HCT116 (cell line): ENCODE measurements around the gene VEGFA. TPM values are rescaled to one million over a fixed set of nuclear protein-coding genes. Genes with fewer than 3 reads are reported as not detected.

ENCODE experiments used
- ATAC-seq: fragments of 200-7000 bp; cut with Tn5 transposase; 2 replicates; pipeline ENCODE4 v1.9.1; 2020; ENCODE audit warnings: mild to moderate bottlenecking, moderate library complexity
- BruUV-seq: library from RNA; stranded (reverse); fragments of 400-500 nt; replicated peaks from 2 replicates; lab custom pipeline; 2021; lab: Mats Ljungman, UMichigan
- CTCF ChIA-PET: fragments of 300-600 bp; sonication (Branson Sonifier 250); formaldehyde crosslinking; loops from one replicate; lab custom pipeline; 2021; ENCODE audit warnings: antibody characterized with exemption; lab: Charles Lee
- POLR2A ChIA-PET: fragments of 300-600, 350-600 bp; sonication (Branson Sonifier 250); formaldehyde crosslinking; loops from one replicate; lab custom pipeline; 2021; ENCODE audit warnings: antibody characterized with exemption; lab: Charles Lee
- RAD21 ChIA-PET, 2 experiments: fragments of 300-600 bp; sonication (Branson Sonifier 250); formaldehyde crosslinking; loops; one replicate each; lab custom pipeline; 2023; ENCODE audit warnings: low total read pairs in 2 of 2; ENCODE audit not compliant: uncharacterized antibody in 2 of 2, unreplicated experiment in 2 of 2, low non-redundant PET in 1 of 2; lab: Charles Lee
- DNase-seq: peaks from one replicate; pipeline ENCODE4 v3.0.0-alpha.2; 2010; ENCODE audit warnings: low read depth, low spot score
- H2AFZ ChIP-seq: fragments of 200-600 bp; shearing (Covaris generic), sonication (generic); 2 replicates; pipeline ENCODE4 v1.6.1; 2017; ENCODE audit warnings: low read depth, mixed run types, mixed read lengths, antibody characterized with exemption, low read length; ENCODE audit not compliant: poor library complexity, severe bottlenecking
- H3K27ac ChIP-seq: 2 replicates; pipeline ENCODE4 v1.5.1; 2012; ENCODE audit warnings: low read depth, low read length
- H3K27me3 ChIP-seq: fragments of 200-600 bp; sonication (generic); 2 replicates; pipeline ENCODE4 v1.6.1; 2016; ENCODE audit warnings: mixed run types, low read length, mixed read lengths; ENCODE audit not compliant: insufficient read depth
- H3K36me3 ChIP-seq, 2 experiments: fragments of 200-500 bp in 1 of 2; fragments of 200-600 bp in 1 of 2; sonication (Bioruptor generic) in 1 of 2; sonication (generic) in 1 of 2; 2 replicates each; pipeline versions ENCODE4 v1.5.1 to v1.6.1; 2014 to 2016; ENCODE audit warnings: low read length in 2 of 2, inconsistent platforms in 1 of 2, mixed read lengths in 1 of 2, mixed run types in 1 of 2; ENCODE audit not compliant: insufficient read depth in 2 of 2, control insufficient read depth in 1 of 2
- H3K4me1 ChIP-seq, 2 experiments: fragments of 200-600 bp in 1 of 2; sonication (generic) in 1 of 2; 2 replicates each; pipeline versions ENCODE4 v1.5.1 to v1.6.1; 2012 to 2017; ENCODE audit warnings: low read length in 2 of 2, inconsistent platforms in 1 of 2, mild to moderate bottlenecking in 1 of 2, mixed read lengths in 1 of 2, mixed run types in 1 of 2, moderate library complexity in 1 of 2; ENCODE audit not compliant: insufficient read depth in 2 of 2, control insufficient read depth in 1 of 2
- H3K4me2 ChIP-seq: fragments of 200-600 bp; sonication (generic); 2 replicates; pipeline ENCODE4 v1.6.1; 2017; ENCODE audit warnings: mixed run types, low read length, mixed read lengths
- H3K4me3 ChIP-seq, 2 experiments: fragments of 200-600 bp in 1 of 2; sonication (generic) in 1 of 2; replicated peaks in 1 of 2; 2 replicates each; pipeline ENCODE4 v1.5.1; 2011 to 2016; ENCODE audit warnings: low read length in 2 of 2, control low read depth in 1 of 2, low read depth in 1 of 2, mild to moderate bottlenecking in 1 of 2, mixed read lengths in 1 of 2, mixed run types in 1 of 2
- H3K79me2 ChIP-seq: fragments of 200-600 bp; sonication (generic); 2 replicates; pipeline ENCODE4 v1.6.1; 2017; ENCODE audit warnings: mild to moderate bottlenecking, mixed run types, low read length, moderate library complexity, mixed read lengths; ENCODE audit not compliant: insufficient read depth
- H3K9ac ChIP-seq: fragments of 200-600 bp; sonication (generic); 2 replicates; pipeline ENCODE4 v1.6.1; 2016; ENCODE audit warnings: low read length, mixed read lengths
- H3K9me2 ChIP-seq: fragments of 200-600 bp; sonication (generic), shearing (Covaris generic); 2 replicates; pipeline ENCODE4 v1.6.1; 2017; ENCODE audit warnings: mixed run types, mild to moderate bottlenecking, moderate library complexity; ENCODE audit not compliant: insufficient read depth
- H3K9me3 ChIP-seq, 2 experiments: fragments of 200-500 bp in 1 of 2; fragments of 200-600 bp in 1 of 2; sonication (Bioruptor generic) in 1 of 2; sonication (generic) in 1 of 2; 2 replicates each; pipeline ENCODE4 v1.6.1; 2014 to 2017; ENCODE audit warnings: low read length in 2 of 2, mixed read lengths in 2 of 2, inconsistent platforms in 1 of 2, low read depth in 1 of 2, mild to moderate bottlenecking in 1 of 2, mixed run types in 1 of 2, moderate library complexity in 1 of 2; ENCODE audit not compliant: control insufficient read depth in 1 of 2, insufficient read depth in 1 of 2
- H4K20me1 ChIP-seq: fragments of 200-600 bp; sonication (generic), shearing (Covaris generic); 2 replicates; pipeline ENCODE4 v1.6.1; 2017; ENCODE audit warnings: mixed run types, mild to moderate bottlenecking, moderate library complexity; ENCODE audit not compliant: insufficient read depth
- POLR2AphosphoS5 ChIP-seq: IDR thresholded peaks from 2 replicates; pipeline ENCODE4 v1.6.1; 2011; ENCODE audit warnings: mild to moderate bottlenecking, low read depth, low read length, moderate library complexity
- RAD21 ChIP-seq: IDR thresholded peaks from 2 replicates; pipeline ENCODE4 v1.6.1; 2012; ENCODE audit warnings: low read depth, mild to moderate bottlenecking
- YY1 ChIP-seq: IDR thresholded peaks from 2 replicates; pipeline ENCODE4 v1.6.1; 2011; ENCODE audit warnings: low read length, low read depth, moderate library complexity, mild to moderate bottlenecking; ENCODE audit not compliant: insufficient replicate concordance; ENCODE audit errors: extremely low read depth
- ZFX ChIP-seq: fragments of 450-650 bp; IDR thresholded peaks from 2 replicates; pipeline ENCODE4 v1.6.1; 2017
- intact Hi-C: fragments of 100-400 bp; cut with micrococcal nuclease; formaldehyde crosslinking; loops from 2 replicates; pipeline ENCODE4 v1.10.0; 2022
- total RNA-seq: library from RNA; stranded (reverse); gene quantifications from one replicate; pipeline ENCODE4 v1.2.1, GENCODE V29; 2021; ENCODE audit not compliant: unreplicated experiment

The VEGFA gene
- total RNA-seq, 1 experiment from 2014 or later, result 112 TPM

GRCh38 chr6:43771210-43771857 lies 1.3 kb downstream of the VEGFA start:
- ChIA-PET CTCF (interaction anchor here (0.9 to 4.5 kb wide), 4 partner anchors 18 to 308 kb away, joined by 3 to 51 read pairs (median 19); no protein-coding TSS in a partner anchor), POLR2A (interaction anchor here (1.1 to 2.4 kb wide), 6 partner anchors 12 to 229 kb away, joined by 3 to 13 read pairs (median 6); no protein-coding TSS in a partner anchor), RAD21 (interaction anchor here in 1 of 2 experiments (2.0 kb wide), 1 partner anchor 303 kb away, joined by 11 read pairs; no protein-coding TSS in a partner anchor)
- Histone ChIP-seq H3K9me2 (no peaks in the 10 kb centered on the region), H3K27me3 (no peaks in the 10 kb centered on the region), H3K4me2 (peak overlapping the region; percentile 88), H4K20me1 (no peaks in the 10 kb centered on the region), H3K79me2 (peaks cover 61% of the 10 kb centered on the region), H3K27ac (peak overlapping the region; percentile 95), H2AFZ (no peak overlapping the region), H3K36me3 (peaks cover 6 to 9% of the 10 kb centered on the region in 2 experiments; a peak in 3 of 4 replicates), H3K4me1 (peaks cover 38 to 50% of the 10 kb centered on the region in 2 experiments), H3K4me3 (peak overlapping the region; percentile 93), H3K9ac (peak overlapping the region; percentile 89), H3K9me3 (no peaks in the 10 kb centered on the region)
- DNase-seq, result no peak
- no TSS peak for BruUV-seq
- intact Hi-C loops, result loop anchor here (5.0 kb wide), 2 partner anchors 66 to 144 kb away; partner anchors contain the start of gene GTPBP2
- TF ChIP-seq ZFX (peak; percentile 89), YY1 (no peak), POLR2AphosphoS5 (peak; percentile 58)
- peak; percentile 41 for ATAC-seq

- H3K9me3 ChIP-seq, result no peaks in the 10 kb centered on the region
- ChIA-PET CTCF (interaction anchor here (1.1 to 2.8 kb wide), 3 partner anchors 104 to 307 kb away, joined by 3 to 18 read pairs (median 3); no protein-coding TSS in a partner anchor), POLR2A (interaction anchor here (1.1 to 2.2 kb wide), 4 partner anchors 14 to 227 kb away, joined by 3 to 7 read pairs (median 3); partner anchors contain the start of gene GTPBP2), RAD21 (interaction anchor here in 1 of 2 experiments (1.5 kb wide), 1 partner anchor 307 kb away, joined by 3 read pairs; no protein-coding TSS in a partner anchor)
- H3K27ac ChIP-seq, result peak overlapping the region; percentile 95
- peak overlapping the region; percentile 93 for H3K4me3 ChIP-seq
- intact Hi-C loops, result loop anchor here (5.0 kb wide), 2 partner anchors 65 to 145 kb away; partner anchors contain the start of gene GTPBP2
- H3K27me3 ChIP-seq, result no peaks in the 10 kb centered on the region
- H3K4me2 ChIP-seq, result peak overlapping the region; percentile 88
- H4K20me1 ChIP-seq, result no peaks in the 10 kb centered on the region
- H3K4me1 ChIP-seq, result peaks cover 38 to 50% of the 10 kb centered on the region in 2 experiments
- TSS peak; percentile 58 for BruUV-seq
- H3K9ac ChIP-seq, result peak overlapping the region; percentile 89
- peaks cover 68% of the 10 kb centered on the region for H3K79me2 ChIP-seq
- H3K9me2 ChIP-seq, result no peaks in the 10 kb centered on the region
- TF ChIP-seq POLR2AphosphoS5 (peak; percentile 30; the same call in 1 of the 2 replicates), RAD21 (no peak)
- TF ChIP-seq, all 23 proteins: peak for 1
- ATAC-seq (peak; percentile 48), DNase-seq (no peak)
- H3K36me3 ChIP-seq, result peaks cover 9 to 14% of the 10 kb centered on the region in 2 experiments; a peak in 3 of 4 replicates
- H2AFZ ChIP-seq, result no peak overlapping the region
These were observed 2.1 kb downstream of the VEGFA start for GRCh38 chr6:43771858-43772680.
